ENCODE results near the gene KREMEN1. TPM values are rescaled to one million over a fixed set of nuclear protein-coding genes. Genes with fewer than 3 reads are reported as not detected.

Gene KREMEN1
- total and polyA plus RNA-seq, 9 of the 15 experiments (the other 6 are each of a cell fraction or from before 2014, with no cell fraction given): 0.69 to 11.5 (median 4.3) TPM

DNA sequence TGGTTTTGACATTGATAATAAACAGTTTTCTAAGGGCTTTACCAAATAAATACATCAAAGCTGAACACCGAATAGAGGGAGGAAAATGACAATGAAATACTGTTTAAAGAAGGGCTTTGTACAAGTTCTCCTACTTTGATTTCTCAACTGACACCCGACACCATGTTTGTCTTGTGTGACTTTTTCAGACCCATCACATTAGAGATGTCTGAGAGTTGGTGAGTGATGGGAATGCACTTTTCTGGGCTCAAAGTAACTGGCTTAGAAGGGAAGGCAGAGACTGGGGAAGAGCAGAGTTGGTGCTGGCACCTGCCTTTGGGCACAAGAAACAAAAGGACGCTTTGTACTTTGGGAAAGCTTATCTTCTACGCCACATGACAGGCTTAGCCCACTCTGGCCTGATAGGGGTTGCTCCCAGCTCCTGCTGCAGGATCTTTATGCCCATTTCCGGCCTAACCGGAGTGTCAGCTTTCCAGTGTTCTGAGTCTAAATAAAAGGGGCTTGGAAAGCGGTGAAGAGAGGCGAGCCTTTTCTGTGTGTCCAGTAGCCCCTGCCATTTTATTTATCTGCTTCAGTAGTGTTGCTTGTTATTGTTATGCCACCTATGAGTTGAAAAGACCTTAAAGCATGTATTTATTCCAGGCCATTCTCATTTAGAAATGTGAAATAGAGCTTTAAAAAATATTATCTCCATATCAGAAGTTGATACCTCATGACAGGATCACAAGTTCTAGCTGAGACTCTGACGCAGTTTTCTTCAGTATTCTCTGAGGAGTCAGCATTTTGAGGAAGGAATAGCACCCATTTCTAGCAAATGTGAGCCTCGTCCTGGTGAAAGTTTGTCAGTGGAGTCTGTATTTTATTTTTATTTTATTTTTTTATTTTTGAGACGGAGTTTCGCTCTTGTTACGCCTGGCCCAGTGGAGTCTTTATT, 24.2 kb downstream of the KREMEN1 start (continued):
- TF ChIP-seq MBD2 (IDR thresholded peaks at IDR 0.05; ENCODE audit: borderline replicate concordance, low read depth) (0 out of 2 replicates have a peak, but pooled peaks have one; percentile 22), HOXB6 (CRISPR knock-in tag; IDR thresholded peaks at IDR 0.05; ENCODE audit: borderline replicate concordance) (no peak), NR4A1 (CRISPR knock-in tag; IDR thresholded peaks at IDR 0.05) (no peak), NR4A1 (tag; IDR thresholded peaks at IDR 0.05) (peak; percentile 79), NCOA2 (IDR thresholded peaks at IDR 0.05; ENCODE audit: partially characterized antibody in 2 of 2) (no peak), SNIP1 (IDR thresholded peaks at IDR 0.05; ENCODE audit: low read depth) (no peak), EP400 (IDR thresholded peaks at IDR 0.05) (peak; percentile 38; the same call in 1 of the 2 replicates), ADNP (tag; IDR thresholded peaks at IDR 0.05) (no peak), ZNF766 (CRISPR knock-in tag; conservative IDR thresholded peaks at IDR 0.05) (peak; percentile 69; the same call in 1 of the 2 replicates), ATF1 (CRISPR knock-in tag; IDR thresholded peaks at IDR 0.05) (no peak), ATF1 (tag; IDR thresholded peaks at IDR 0.05) (peak; percentile 36; the same call in 1 of the 2 replicates), DMBX1 (CRISPR knock-in tag; IDR thresholded peaks at IDR 0.05; ENCODE audit: borderline replicate concordance) (peak; percentile 82; the same call in 1 of the 2 replicates), NRF1 (conservative IDR thresholded peaks at IDR 0.05 in 1 of 2, IDR thresholded peaks at IDR 0.05 in 1 of 2) (0 out of 4 replicates have a peak, but pooled peaks of 1 of the 2 experiments have one; percentile 12), RB1 (IDR thresholded peaks at IDR 0.05; ENCODE audit: low read depth) (no peak), SMAD4 (CRISPR knock-in tag; conservative IDR thresholded peaks at IDR 0.05) (peak; percentile 76), SMARCB1 (IDR thresholded peaks at IDR 0.05; ENCODE audit: insufficient read length, low read depth) (peak; percentile 45)
- TF ChIP-seq, protein P1, sequence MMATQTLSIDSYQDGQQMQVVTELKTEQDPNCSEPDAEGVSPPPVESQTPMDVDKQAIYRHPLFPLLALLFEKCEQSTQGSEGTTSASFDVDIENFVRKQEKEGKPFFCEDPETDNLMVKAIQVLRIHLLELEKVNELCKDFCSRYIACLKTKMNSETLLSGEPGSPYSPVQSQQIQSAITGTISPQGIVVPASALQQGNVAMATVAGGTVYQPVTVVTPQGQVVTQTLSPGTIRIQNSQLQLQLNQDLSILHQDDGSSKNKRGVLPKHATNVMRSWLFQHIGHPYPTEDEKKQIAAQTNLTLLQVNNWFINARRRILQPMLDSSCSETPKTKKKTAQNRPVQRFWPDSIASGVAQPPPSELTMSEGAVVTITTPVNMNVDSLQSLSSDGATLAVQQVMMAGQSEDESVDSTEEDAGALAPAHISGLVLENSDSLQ (IDR thresholded peaks at IDR 0.05): peak; percentile 52
- TF ChIP-seq, protein P2, sequence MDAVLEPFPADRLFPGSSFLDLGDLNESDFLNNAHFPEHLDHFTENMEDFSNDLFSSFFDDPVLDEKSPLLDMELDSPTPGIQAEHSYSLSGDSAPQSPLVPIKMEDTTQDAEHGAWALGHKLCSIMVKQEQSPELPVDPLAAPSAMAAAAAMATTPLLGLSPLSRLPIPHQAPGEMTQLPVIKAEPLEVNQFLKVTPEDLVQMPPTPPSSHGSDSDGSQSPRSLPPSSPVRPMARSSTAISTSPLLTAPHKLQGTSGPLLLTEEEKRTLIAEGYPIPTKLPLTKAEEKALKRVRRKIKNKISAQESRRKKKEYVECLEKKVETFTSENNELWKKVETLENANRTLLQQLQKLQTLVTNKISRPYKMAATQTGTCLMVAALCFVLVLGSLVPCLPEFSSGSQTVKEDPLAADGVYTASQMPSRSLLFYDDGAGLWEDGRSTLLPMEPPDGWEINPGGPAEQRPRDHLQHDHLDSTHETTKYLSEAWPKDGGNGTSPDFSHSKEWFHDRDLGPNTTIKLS (IDR thresholded peaks at IDR 0.05; ENCODE audit: borderline replicate concordance, low read depth): 0 out of 2 replicates have a peak, but pooled peaks have one; percentile 32
- TF ChIP-seq, protein P3, sequence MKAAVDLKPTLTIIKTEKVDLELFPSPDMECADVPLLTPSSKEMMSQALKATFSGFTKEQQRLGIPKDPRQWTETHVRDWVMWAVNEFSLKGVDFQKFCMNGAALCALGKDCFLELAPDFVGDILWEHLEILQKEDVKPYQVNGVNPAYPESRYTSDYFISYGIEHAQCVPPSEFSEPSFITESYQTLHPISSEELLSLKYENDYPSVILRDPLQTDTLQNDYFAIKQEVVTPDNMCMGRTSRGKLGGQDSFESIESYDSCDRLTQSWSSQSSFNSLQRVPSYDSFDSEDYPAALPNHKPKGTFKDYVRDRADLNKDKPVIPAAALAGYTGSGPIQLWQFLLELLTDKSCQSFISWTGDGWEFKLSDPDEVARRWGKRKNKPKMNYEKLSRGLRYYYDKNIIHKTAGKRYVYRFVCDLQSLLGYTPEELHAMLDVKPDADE (conservative IDR thresholded peaks at IDR 0.05; ENCODE audit: control insufficient read depth, low read depth, low read length): no peak
- TF ChIP-seq, protein P4, sequence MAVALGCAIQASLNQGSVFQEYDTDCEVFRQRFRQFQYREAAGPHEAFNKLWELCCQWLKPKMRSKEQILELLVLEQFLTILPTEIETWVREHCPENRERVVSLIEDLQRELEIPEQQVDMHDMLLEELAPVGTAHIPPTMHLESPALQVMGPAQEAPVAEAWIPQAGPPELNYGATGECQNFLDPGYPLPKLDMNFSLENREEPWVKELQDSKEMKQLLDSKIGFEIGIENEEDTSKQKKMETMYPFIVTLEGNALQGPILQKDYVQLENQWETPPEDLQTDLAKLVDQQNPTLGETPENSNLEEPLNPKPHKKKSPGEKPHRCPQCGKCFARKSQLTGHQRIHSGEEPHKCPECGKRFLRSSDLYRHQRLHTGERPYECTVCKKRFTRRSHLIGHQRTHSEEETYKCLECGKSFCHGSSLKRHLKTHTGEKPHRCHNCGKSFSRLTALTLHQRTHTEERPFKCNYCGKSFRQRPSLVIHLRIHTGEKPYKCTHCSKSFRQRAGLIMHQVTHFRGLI (CRISPR knock-in tag; IDR thresholded peaks at IDR 0.05): peak; percentile 79; the same call in 1 of the 2 replicates
- TF ChIP-seq, protein P5, sequence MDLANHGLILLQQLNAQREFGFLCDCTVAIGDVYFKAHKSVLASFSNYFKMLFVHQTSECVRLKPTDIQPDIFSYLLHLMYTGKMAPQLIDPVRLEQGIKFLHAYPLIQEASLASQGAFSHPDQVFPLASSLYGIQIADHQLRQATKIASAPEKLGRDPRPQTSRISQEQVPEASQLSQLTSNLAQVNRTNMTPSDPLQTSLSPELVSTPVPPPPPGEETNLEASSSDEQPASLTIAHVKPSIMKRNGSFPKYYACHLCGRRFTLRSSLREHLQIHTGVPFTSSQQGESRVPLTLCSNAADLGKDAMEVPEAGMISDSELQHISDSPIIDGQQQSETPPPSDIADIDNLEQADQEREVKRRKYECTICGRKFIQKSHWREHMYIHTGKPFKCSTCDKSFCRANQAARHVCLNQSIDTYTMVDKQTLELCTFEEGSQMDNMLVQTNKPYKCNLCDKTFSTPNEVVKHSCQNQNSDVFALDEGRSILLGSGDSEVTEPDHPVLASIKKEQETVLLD (IDR thresholded peaks at IDR 0.05): no peak
